ENCODE results near the gene AKIRIN1.

DNA sequence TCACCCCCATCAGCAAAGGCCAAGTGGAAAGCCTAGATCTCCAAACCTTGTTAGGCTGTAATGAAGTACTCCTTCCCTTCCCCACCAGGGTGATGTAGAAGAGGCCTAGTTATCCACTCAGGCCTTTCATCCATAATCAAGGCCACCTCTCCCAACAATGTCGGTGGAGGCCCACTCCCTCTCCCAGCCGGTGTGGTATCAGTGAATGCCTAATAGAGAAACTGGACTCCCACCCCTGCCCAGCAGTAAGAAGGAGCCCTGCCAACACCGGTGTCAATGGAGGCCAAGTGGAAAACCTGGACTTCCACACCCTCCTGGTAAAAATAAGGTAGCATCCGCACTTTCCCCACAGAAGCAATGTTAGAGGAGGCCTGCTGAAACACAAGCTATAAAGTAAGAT lies 58.9 kb downstream of the AKIRIN1 start:
- TF ChIP-seq, protein P1, sequence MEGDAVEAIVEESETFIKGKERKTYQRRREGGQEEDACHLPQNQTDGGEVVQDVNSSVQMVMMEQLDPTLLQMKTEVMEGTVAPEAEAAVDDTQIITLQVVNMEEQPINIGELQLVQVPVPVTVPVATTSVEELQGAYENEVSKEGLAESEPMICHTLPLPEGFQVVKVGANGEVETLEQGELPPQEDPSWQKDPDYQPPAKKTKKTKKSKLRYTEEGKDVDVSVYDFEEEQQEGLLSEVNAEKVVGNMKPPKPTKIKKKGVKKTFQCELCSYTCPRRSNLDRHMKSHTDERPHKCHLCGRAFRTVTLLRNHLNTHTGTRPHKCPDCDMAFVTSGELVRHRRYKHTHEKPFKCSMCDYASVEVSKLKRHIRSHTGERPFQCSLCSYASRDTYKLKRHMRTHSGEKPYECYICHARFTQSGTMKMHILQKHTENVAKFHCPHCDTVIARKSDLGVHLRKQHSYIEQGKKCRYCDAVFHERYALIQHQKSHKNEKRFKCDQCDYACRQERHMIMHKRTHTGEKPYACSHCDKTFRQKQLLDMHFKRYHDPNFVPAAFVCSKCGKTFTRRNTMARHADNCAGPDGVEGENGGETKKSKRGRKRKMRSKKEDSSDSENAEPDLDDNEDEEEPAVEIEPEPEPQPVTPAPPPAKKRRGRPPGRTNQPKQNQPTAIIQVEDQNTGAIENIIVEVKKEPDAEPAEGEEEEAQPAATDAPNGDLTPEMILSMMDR (IDR thresholded peaks at IDR 0.05; ENCODE audit: low read depth, low read length, poor library complexity, severe bottlenecking), result no peak
- no peak for TF ChIP-seq EZH2phosphoT487 (IDR thresholded peaks at IDR 0.05; ENCODE audit: borderline replicate concordance, low read length)

Data from DOHH2 (cell line).